RWPE2 (cell line): ENCODE measurements around the gene FBXL7.

ENCODE experiments used
- ATAC-seq: fragments of 200-7000 bp; cut with Tn5 transposase; 3 replicates; pipeline ENCODE4 v1.9.1; 2021; ENCODE audit warnings: low read depth
- DNase-seq: peaks from one replicate; pipeline ENCODE4 v3.0.0-alpha.2; 2020; ENCODE audit warnings: low spot score
- H3K27ac ChIP-seq: fragments of 450-650 bp; 2 replicates; pipeline ENCODE4 v1.5.1; 2017; ENCODE audit warnings: mild to moderate bottlenecking; ENCODE audit not compliant: poor library complexity, severe bottlenecking
- H3K27me3 ChIP-seq: fragments of 250-450 bp; sonication (Bioruptor Pico); 2 replicates; pipeline ENCODE4 v1.5.1; 2021; ENCODE audit warnings: mild to moderate bottlenecking, moderate library complexity; ENCODE audit not compliant: insufficient read depth, poor library complexity, severe bottlenecking
- H3K36me3 ChIP-seq: fragments of 250-450 bp; sonication (Bioruptor Pico); 2 replicates; pipeline ENCODE4 v1.5.1; 2020; ENCODE audit warnings: low read depth, mild to moderate bottlenecking, moderate library complexity
- H3K4me1 ChIP-seq: fragments of 250-450 bp; sonication (Bioruptor Pico); 2 replicates; pipeline ENCODE4 v1.5.1; 2021; ENCODE audit warnings: mild to moderate bottlenecking, moderate library complexity; ENCODE audit not compliant: insufficient read depth, poor library complexity, severe bottlenecking
- H3K4me3 ChIP-seq: fragments of 250-450 bp; sonication (Bioruptor Pico); 2 replicates; pipeline ENCODE4 v1.5.1; 2021; ENCODE audit warnings: mild to moderate bottlenecking, moderate library complexity; ENCODE audit not compliant: severe bottlenecking
- H3K9me3 ChIP-seq: fragments of 250-450 bp; sonication (Bioruptor Pico); 2 replicates; pipeline ENCODE4 v1.5.1; 2021; ENCODE audit warnings: mild to moderate bottlenecking, moderate library complexity; ENCODE audit not compliant: severe bottlenecking
- CTCF ChIP-seq: fragments of 450-650 bp; IDR thresholded peaks from one replicate; pipeline ENCODE4 v1.5.1; 2017; ENCODE audit warnings: mild to moderate bottlenecking, moderate library complexity; ENCODE audit not compliant: poor library complexity, severe bottlenecking

FBXL7 gene

GRCh38 chr5:15499528-15500324, at the start of gene FBXL7:
Gene FBXL7 (plus strand): TSS chr5:15500180.
- H3K27ac ChIP-seq: no peak within 1 kb of the TSS
- H3K36me3 ChIP-seq: no peaks in the 10 kb centered on the region
- no peaks in the 10 kb centered on the region for H3K9me3 ChIP-seq
- peak within 1 kb of the TSS; percentile 37 for H3K4me3 ChIP-seq
- ATAC-seq (peak; percentile 80), DNase-seq (no peak)
- TF ChIP-seq CTCF: peak; percentile 21
- peaks cover 48% of the 10 kb centered on the region for H3K27me3 ChIP-seq
- H3K4me1 ChIP-seq: no peaks in the 10 kb centered on the region

GRCh38 chr5:15450473-15450872, 49.5 kb upstream of the FBXL7 start:
- Histone ChIP-seq H3K4me1 (no peaks in the 10 kb centered on the region), H3K27ac (no peak overlapping the region)
- DNase-seq: no peak

GRCh38 chr5:15450949-15451348, 49.0 kb upstream of the FBXL7 start:
- Histone ChIP-seq H3K36me3 (no peaks in the 10 kb centered on the region), H3K27me3 (no peaks in the 10 kb centered on the region), H3K4me1 (no peaks in the 10 kb centered on the region), H3K9me3 (no peaks in the 10 kb centered on the region), H3K4me3 (no peak overlapping the region), H3K27ac (no peak overlapping the region)
- TF ChIP-seq CTCF: no peak
- DNase-seq (no peak), ATAC-seq (no peak)

More at GRCh38 chr5:15450473-15450872, 49.5 kb upstream of the FBXL7 start:
- Histone ChIP-seq H3K36me3 (no peaks in the 10 kb centered on the region), H3K4me3 (no peak overlapping the region), H3K27me3 (no peaks in the 10 kb centered on the region), H3K9me3 (no peaks in the 10 kb centered on the region)
- ATAC-seq: no peak
- TF ChIP-seq CTCF: no peak

GRCh38 chr5:15452030-15452429, 48.0 kb upstream of the FBXL7 start:
- Histone ChIP-seq H3K9me3 (no peaks in the 10 kb centered on the region), H3K27me3 (no peaks in the 10 kb centered on the region), H3K27ac (no peak overlapping the region), H3K36me3 (no peaks in the 10 kb centered on the region), H3K4me3 (no peak overlapping the region), H3K4me1 (no peaks in the 10 kb centered on the region)
- no peak for DNase-seq
- no peak for TF ChIP-seq CTCF
- no peak for ATAC-seq

- Histone ChIP-seq H3K27me3 (no peaks in the 10 kb centered on the region), H3K9me3 (no peaks in the 10 kb centered on the region), H3K4me3 (no peak overlapping the region), H3K36me3 (no peaks in the 10 kb centered on the region), H3K4me1 (no peaks in the 10 kb centered on the region), H3K27ac (no peak overlapping the region)
- ATAC-seq (no peak), DNase-seq (no peak)
- TF ChIP-seq CTCF: no peak
These were observed 47.2 kb upstream of the FBXL7 start for GRCh38 chr5:15452781-15453180.
